Measurements from ENCODE around the gene GGACT. TPM values are rescaled to one million over a fixed set of nuclear protein-coding genes. Genes with fewer than 3 reads are reported as not detected.
A peak's percentile ranks its signal among the peaks of the same experiment; 100 is the strongest.

GGACT gene
- total and polyA plus RNA-seq, 2 donors from 2014 or later: 9.3 to 15.6 TPM

GRCh38 chr13:100636441-100636840, 47.9 kb upstream of the GGACT start:
- TF ChIP-seq CTCF (IDR thresholded peaks at IDR 0.05; ENCODE audit: borderline replicate concordance, extremely low read depth, insufficient read depth): no peak
- Histone ChIP-seq H3K27me3 (ENCODE audit: control insufficient read depth, insufficient read depth, low read length) (no peaks in the 10 kb centered on the region), H3K9me3 (ENCODE audit: control insufficient read depth in 2 of 3, insufficient read depth in 1 of 3, low read length in 3 of 3) (no peaks in the 10 kb centered on the region), H3K9ac (ENCODE audit: low read length in 3 of 3) (no peak overlapping the region), H3K4me3 (ENCODE audit: low read length in 3 of 3) (no peak overlapping the region), H3K4me1 (ENCODE audit: control insufficient read depth in 2 of 3, insufficient read depth in 2 of 3, low read depth in 1 of 3, low read length in 3 of 3) (no peaks in the 10 kb centered on the region), H3K36me3 (ENCODE audit: control insufficient read depth in 2 of 3, insufficient read depth in 3 of 3, low read length in 3 of 3) (peaks cover 2 to 20% (median 10%) of the 10 kb centered on the region in 3 donors), H3K27ac (ENCODE audit: low read depth in 2 of 2, low read length in 2 of 2) (no peak overlapping the region)
- DNase-seq: peak in 3 of 5 donors; percentile 36 to 53 (median 48)
- intact Hi-C loops (cut with DNase I): no loop called here
- no peak for FAIRE-seq

GRCh38 chr13:100636004-100636403, 47.4 kb upstream of the GGACT start:
- peaks cover 2 to 21% (median 10%) of the 10 kb centered on the region in 3 donors for H3K36me3 ChIP-seq (ENCODE audit: control insufficient read depth in 2 of 3, insufficient read depth in 3 of 3, low read length in 3 of 3)

GRCh38 chr13:100634696-100635095, 46.1 kb upstream of the GGACT start:
- DNase-seq (no peak), FAIRE-seq (no peak)
- no peak overlapping the region for H3K27ac ChIP-seq (ENCODE audit: low read depth in 2 of 2, low read length in 2 of 2)
- no peaks in the 10 kb centered on the region for H3K27me3 ChIP-seq (ENCODE audit: control insufficient read depth, insufficient read depth, low read length)
- H3K9me3 ChIP-seq (ENCODE audit: control insufficient read depth in 2 of 3, insufficient read depth in 1 of 3, low read length in 3 of 3): no peaks in the 10 kb centered on the region
- peaks cover 2 to 31% (median 10%) of the 10 kb centered on the region in 3 donors for H3K36me3 ChIP-seq (ENCODE audit: control insufficient read depth in 2 of 3, insufficient read depth in 3 of 3, low read length in 3 of 3)
- no peak for TF ChIP-seq CTCF (IDR thresholded peaks at IDR 0.05; ENCODE audit: borderline replicate concordance, extremely low read depth, insufficient read depth)
- H3K4me1 ChIP-seq (ENCODE audit: control insufficient read depth in 2 of 3, insufficient read depth in 2 of 3, low read depth in 1 of 3, low read length in 3 of 3): no peaks in the 10 kb centered on the region
- no peak overlapping the region for H3K4me3 ChIP-seq (ENCODE audit: low read length in 3 of 3)
- no peak overlapping the region for H3K9ac ChIP-seq (ENCODE audit: low read length in 3 of 3)
- intact Hi-C loops (cut with DNase I): no loop called here

More at GRCh38 chr13:100636004-100636403, 47.4 kb upstream of the GGACT start:
- no peak for FAIRE-seq
- Histone ChIP-seq H3K9me3 (ENCODE audit: control insufficient read depth in 2 of 3, insufficient read depth in 1 of 3, low read length in 3 of 3) (no peaks in the 10 kb centered on the region), H3K27ac (ENCODE audit: low read depth in 2 of 2, low read length in 2 of 2) (no peak overlapping the region), H3K9ac (ENCODE audit: low read length in 3 of 3) (no peak overlapping the region), H3K4me3 (ENCODE audit: low read length in 3 of 3) (no peak overlapping the region), H3K27me3 (ENCODE audit: control insufficient read depth, insufficient read depth, low read length) (no peaks in the 10 kb centered on the region), H3K4me1 (ENCODE audit: control insufficient read depth in 2 of 3, insufficient read depth in 2 of 3, low read depth in 1 of 3, low read length in 3 of 3) (no peaks in the 10 kb centered on the region)
- no peak for TF ChIP-seq CTCF (IDR thresholded peaks at IDR 0.05; ENCODE audit: borderline replicate concordance, extremely low read depth, insufficient read depth)
- no peak for DNase-seq
- intact Hi-C loops (cut with DNase I): no loop called here

- Histone ChIP-seq H3K27ac (ENCODE audit: low read depth in 2 of 2, low read length in 2 of 2) (no peak overlapping the region), H3K36me3 (ENCODE audit: control insufficient read depth in 2 of 3, insufficient read depth in 3 of 3, low read length in 3 of 3) (peaks cover 2 to 37% (median 14%) of the 10 kb centered on the region in 3 donors)
- intact Hi-C loops (cut with DNase I): no loop called here
Measured at GRCh38 chr13:100633461-100633860, 44.9 kb upstream of the GGACT start.

More at GRCh38 chr13:100633461-100633860, 44.9 kb upstream of the GGACT start:
- no peaks in the 10 kb centered on the region for H3K9me3 ChIP-seq (ENCODE audit: control insufficient read depth in 2 of 3, insufficient read depth in 1 of 3, low read length in 3 of 3)
- no peaks in the 10 kb centered on the region for H3K4me1 ChIP-seq (ENCODE audit: control insufficient read depth in 2 of 3, insufficient read depth in 2 of 3, low read depth in 1 of 3, low read length in 3 of 3)
- no peaks in the 10 kb centered on the region for H3K27me3 ChIP-seq (ENCODE audit: control insufficient read depth, insufficient read depth, low read length)
- no peak overlapping the region for H3K9ac ChIP-seq (ENCODE audit: low read length in 3 of 3)
- no peak overlapping the region for H3K4me3 ChIP-seq (ENCODE audit: low read length in 3 of 3)
- FAIRE-seq (no peak), DNase-seq (no peak)
- no peak for TF ChIP-seq CTCF (IDR thresholded peaks at IDR 0.05; ENCODE audit: borderline replicate concordance, extremely low read depth, insufficient read depth)
